ENCODE data around the gene SCLY. TPM values are rescaled to one million over a fixed set of nuclear protein-coding genes. Genes with fewer than 3 reads are reported as not detected.

SCLY gene
- total and polyA plus RNA-seq, 2 of the 13 experiments (the other 11 are each of a cell fraction or from before 2014, with no cell fraction given), result 27.9 to 38.6 TPM

DNA sequence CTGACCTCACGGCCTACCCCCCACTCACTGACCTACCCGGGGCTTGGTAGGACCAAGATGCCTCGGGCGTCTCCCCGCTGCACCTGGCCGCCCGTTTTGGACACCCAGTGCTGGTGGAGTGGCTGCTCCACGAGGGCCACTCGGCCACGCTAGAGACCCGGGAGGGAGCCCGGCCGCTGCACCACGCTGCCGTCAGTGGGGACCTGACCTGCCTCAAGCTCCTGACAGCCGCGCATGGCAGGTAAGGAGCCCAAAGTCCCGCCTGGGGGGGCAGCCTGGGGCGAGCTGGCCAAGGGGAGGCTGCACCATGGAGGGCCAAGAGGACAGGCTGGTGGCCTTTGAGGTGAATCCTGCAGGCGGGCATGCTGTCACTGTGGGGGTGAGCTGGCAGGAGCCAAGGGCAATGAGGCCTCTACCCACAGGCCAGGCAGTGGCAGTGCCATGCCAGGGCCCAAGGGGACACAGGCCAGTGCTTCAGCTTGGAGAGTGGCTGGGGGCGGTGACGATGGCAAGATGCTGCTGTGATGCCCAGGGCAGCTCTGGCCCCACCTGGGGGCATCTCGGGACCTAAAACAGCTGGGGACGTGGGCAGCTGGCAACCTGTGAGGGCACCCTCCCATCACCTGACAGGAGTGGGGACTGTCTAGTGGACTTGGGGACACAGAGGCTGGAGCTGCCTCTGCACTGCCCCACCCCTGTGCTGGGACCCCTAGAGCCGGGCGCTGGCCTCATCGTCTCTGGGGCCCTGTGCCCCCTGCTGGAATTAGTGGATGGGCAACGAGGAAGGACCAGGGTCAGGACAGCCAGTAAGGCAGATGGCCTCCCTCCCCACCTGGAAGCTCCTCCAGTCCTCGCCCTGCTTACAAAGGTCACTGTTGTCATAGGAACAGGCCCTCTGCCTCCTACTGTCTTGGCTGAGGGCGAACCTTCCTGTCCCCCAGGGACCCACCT is 41.4 kb downstream of the SCLY start (continued):
- TF ChIP-seq, protein P1, sequence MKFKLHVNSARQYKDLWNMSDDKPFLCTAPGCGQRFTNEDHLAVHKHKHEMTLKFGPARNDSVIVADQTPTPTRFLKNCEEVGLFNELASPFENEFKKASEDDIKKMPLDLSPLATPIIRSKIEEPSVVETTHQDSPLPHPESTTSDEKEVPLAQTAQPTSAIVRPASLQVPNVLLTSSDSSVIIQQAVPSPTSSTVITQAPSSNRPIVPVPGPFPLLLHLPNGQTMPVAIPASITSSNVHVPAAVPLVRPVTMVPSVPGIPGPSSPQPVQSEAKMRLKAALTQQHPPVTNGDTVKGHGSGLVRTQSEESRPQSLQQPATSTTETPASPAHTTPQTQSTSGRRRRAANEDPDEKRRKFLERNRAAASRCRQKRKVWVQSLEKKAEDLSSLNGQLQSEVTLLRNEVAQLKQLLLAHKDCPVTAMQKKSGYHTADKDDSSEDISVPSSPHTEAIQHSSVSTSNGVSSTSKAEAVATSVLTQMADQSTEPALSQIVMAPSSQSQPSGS (CRISPR knock-in tag; IDR thresholded peaks at IDR 0.05), result no peak

DNA sequence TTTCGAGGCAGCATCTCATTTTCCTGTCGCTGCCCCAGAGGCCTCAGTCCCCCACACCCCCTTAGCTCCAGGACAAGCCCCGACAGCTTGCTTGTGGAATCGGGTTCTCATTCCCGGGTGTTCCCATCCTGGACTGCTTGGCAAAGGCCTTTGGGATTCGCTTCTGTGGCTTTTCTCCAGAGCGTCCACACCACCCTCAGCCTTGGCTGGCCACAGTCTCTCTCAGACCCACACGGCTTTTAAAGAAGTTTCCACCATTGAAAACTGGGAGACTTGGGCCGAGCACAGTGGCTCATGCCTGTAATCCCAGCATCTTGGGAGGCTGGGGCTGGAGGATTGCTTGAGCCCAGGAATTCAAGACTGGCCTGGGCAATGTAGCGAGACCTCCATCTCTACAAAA is 42.1 kb downstream of the SCLY start:
- TF ChIP-seq ZNF101 (CRISPR knock-in tag; IDR thresholded peaks at IDR 0.05; ENCODE audit: borderline replicate concordance, low read depth) (no peak), ZNF234 (CRISPR knock-in tag; conservative IDR thresholded peaks at IDR 0.05) (no peak), GATAD1 (CRISPR knock-in tag; IDR thresholded peaks at IDR 0.05) (no peak), ZNF496 (CRISPR knock-in tag; IDR thresholded peaks at IDR 0.05; ENCODE audit: insufficient replicate concordance) (no peak), KLF15 (CRISPR knock-in tag; IDR thresholded peaks at IDR 0.05; ENCODE audit: borderline replicate concordance) (no peak), KDM2A (CRISPR knock-in tag; IDR thresholded peaks at IDR 0.05; ENCODE audit: borderline replicate concordance, low read depth) (no peak), SP4 (CRISPR knock-in tag; IDR thresholded peaks at IDR 0.05) (no peak), ZNF737 (CRISPR knock-in tag; IDR thresholded peaks at IDR 0.05; ENCODE audit: borderline replicate concordance) (no peak), NCOA1 (CRISPR knock-in tag; IDR thresholded peaks at IDR 0.05) (no peak)
- TF ChIP-seq, protein P2, sequence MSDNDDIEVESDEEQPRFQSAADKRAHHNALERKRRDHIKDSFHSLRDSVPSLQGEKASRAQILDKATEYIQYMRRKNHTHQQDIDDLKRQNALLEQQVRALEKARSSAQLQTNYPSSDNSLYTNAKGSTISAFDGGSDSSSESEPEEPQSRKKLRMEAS (IDR thresholded peaks at IDR 0.05), result no peak
- ChIA-PET CTCF (ENCODE audit: low intra/inter-chr PET ratio, low total read pairs) (no interaction called here), POLR2A (interaction anchor here (1.3 kb wide), 2 partner anchors 42 kb away, joined by 3 to 4 read pairs; partner anchors contain the start of gene SCLY)
- DNase-seq (ENCODE audit: low spot score), result no peak
- Histone ChIP-seq H3K4me2 (ENCODE audit: low read depth, low read length) (no peak overlapping the region), H3K9me3 (ENCODE audit: low read length) (no peaks in the 10 kb centered on the region), H3K27me3 (ENCODE audit: control insufficient read depth in 1 of 2, insufficient read depth in 2 of 2, low read length in 2 of 2) (peaks cover 7 to 46% of the 10 kb centered on the region in 2 experiments), H3K27ac (ENCODE audit: extremely low read length, insufficient read depth, low read length) (no peak overlapping the region), H3K4me1 (ENCODE audit: insufficient read depth, low read length) (peaks cover 40% of the 10 kb centered on the region), H3K36me3 (replicated peaks in 1 of 2; ENCODE audit: control insufficient read depth in 1 of 2, insufficient read depth in 2 of 2, low read length in 2 of 2) (no peaks in the 10 kb centered on the region), H3K79me2 (ENCODE audit: insufficient read depth, low read length) (no peaks in the 10 kb centered on the region), H3K4me3 (replicated peaks in 1 of 3; ENCODE audit: insufficient read depth in 1 of 3, low read depth in 2 of 3, low read length in 3 of 3) (no peak overlapping the region), H3K9ac (ENCODE audit: insufficient read depth, low read depth, low read length) (no peak overlapping the region), H2AFZ (ENCODE audit: low read length) (no peak overlapping the region), H4K20me1 (ENCODE audit: insufficient read depth, low read length) (no peaks in the 10 kb centered on the region)
- ATAC-seq, result no peak
- intact Hi-C loops (cut with micrococcal nuclease; ENCODE audit: unreplicated experiment) (no loop called here), in situ Hi-C loops (cut with HindIII; ENCODE audit: extremely low pct_ligation_motif_present, low pct_unique_long_range_greater_than_20kb) (no loop called here)
- FAIRE-seq, result no peak
- WGBS (ENCODE audit: low lambda C conversion rate), result 51% methylated on average over 10 of the region's 10 CpGs
- BruUV-seq (replicated peaks), result no TSS peak
